Activated CD4-positive, alpha-beta T cell treated with anti-CD3 and anti-CD28 coated beads, Interleukin-2, amount 10 ng/mL, durations not matched to agents 7 days and 5 days (primary cell): ENCODE data around the gene ANO2. TPM values are rescaled to one million over a fixed set of nuclear protein-coding genes. Genes with fewer than 3 reads are reported as not detected.

Source experiments
- CTCF ChIA-PET: fragments of 350-600 bp; sonication (Branson Sonifier 250); formaldehyde crosslinking; loops from one replicate; lab custom pipeline; 2021; ENCODE audit warnings: antibody characterized with exemption; lab: Charles Lee
- POLR2A ChIA-PET: fragments of 350-600 bp; sonication (Branson Sonifier 250); formaldehyde crosslinking; loops from one replicate; lab custom pipeline; 2021; ENCODE audit warnings: antibody characterized with exemption; lab: Charles Lee
- DNase-seq: peaks from one replicate; pipeline ENCODE4 v3.0.0-alpha.2; 2020
- H3K27ac Mint-ChIP-seq: one replicate; pipeline ENCODE4 v1.8.0; 2021; ENCODE audit warnings: mild to moderate bottlenecking, moderate library complexity, mixed read lengths
- H3K27me3 Mint-ChIP-seq: one replicate; pipeline ENCODE4 v1.8.0; 2021; ENCODE audit warnings: mixed read lengths
- H3K36me3 Mint-ChIP-seq: one replicate; pipeline ENCODE4 v1.8.0; 2021; ENCODE audit warnings: low read depth, mixed read lengths
- H3K4me1 Mint-ChIP-seq: one replicate; pipeline ENCODE4 v1.8.0; 2021; ENCODE audit warnings: mixed read lengths
- H3K4me3 Mint-ChIP-seq: one replicate; pipeline ENCODE4 v1.8.0; 2021; ENCODE audit warnings: mild to moderate bottlenecking, moderate library complexity, mixed read lengths
- H3K9me3 Mint-ChIP-seq: one replicate; pipeline ENCODE4 v1.8.0; 2021; ENCODE audit warnings: mixed read lengths
- total RNA-seq, 2 experiments: library from RNA; stranded (reverse); gene quantifications; one replicate each; pipeline ENCODE4 v1.2.3, GENCODE V29; 2021

ANO2 gene
- total RNA-seq, 2 experiments from 2014 or later, result not detected

DNA sequence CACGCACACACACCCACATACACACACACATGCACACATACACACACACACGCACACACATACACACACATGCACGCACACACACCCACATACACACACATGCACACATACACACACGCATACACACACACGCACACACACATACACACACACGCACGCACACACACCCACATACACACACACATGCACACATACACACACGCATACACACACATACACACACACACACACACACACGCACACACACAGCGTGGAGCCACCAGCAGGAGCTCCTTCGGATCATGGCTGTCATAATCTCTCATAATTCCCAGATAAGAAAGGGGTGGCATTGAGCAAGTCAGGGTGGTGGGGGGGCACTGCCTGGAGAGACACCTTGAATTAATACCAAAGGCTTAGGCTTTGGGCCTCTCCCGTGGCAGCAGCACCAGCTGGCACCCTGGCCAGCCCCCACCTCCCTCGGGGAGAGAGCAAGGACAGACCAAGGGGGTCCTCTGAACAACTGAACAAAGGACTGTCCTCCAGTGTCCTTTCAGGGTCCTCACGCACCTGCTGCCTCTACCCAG lies 21.9 kb downstream of the ANO2 start:
- no peak for DNase-seq
- Mint-ChIP-seq H3K4me1 (no peaks in the 10 kb centered on the region), H3K36me3 (no peaks in the 10 kb centered on the region), H3K9me3 (no peaks in the 10 kb centered on the region), H3K27ac (no peak overlapping the region), H3K4me3 (no peak overlapping the region), H3K27me3 (no peaks in the 10 kb centered on the region)
- ChIA-PET POLR2A (no interaction called here), CTCF (no interaction called here)

DNA sequence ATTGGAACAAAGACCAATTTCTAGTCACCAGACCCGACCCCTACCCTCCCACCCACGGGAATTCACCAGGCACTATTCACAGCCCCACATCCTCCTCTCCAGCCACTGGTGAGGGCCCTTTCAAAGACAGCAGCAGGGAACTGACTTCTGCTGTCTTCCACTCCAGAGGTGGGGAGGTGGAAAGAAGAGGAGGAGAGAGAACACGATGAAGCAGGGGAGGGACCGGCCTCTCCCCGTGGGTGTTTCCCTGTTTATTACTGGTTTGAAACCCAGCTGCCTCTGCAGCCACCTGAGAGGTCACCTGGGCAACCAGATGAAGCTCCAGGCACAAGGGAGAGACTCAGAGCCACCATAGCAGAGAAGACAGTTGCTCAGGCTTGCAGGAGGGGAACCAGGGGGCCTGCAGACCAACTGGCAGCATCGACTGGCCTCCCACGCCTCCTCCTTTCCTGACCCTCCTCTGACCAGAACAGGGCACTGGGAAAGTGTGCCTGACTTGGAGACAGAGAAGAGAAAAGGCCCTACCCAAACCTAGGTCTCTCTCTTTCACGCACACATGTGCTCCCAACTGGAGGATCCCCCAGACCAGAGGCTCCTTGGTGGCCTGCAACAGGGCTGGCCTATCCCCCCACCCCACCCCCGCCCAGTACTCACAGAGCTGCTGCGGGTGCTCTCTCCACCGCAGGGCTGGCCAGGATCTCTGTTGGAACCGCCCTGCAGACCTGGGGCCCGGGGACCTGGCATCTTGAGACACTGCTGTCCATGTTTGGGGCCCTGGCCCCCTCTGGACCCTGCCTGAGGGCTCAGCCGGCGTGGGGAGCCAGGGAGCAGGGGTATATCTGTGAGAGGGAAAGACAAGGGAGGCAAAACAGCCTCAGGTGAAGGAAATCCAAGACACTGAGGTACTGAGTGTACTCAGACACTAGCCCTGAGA lies 22.8 kb downstream of the ANO2 start:
- no peaks in the 10 kb centered on the region for H3K4me1 Mint-ChIP-seq
- no peak for DNase-seq
- no peaks in the 10 kb centered on the region for H3K36me3 Mint-ChIP-seq
- no peaks in the 10 kb centered on the region for H3K27me3 Mint-ChIP-seq
- no peaks in the 10 kb centered on the region for H3K9me3 Mint-ChIP-seq
- ChIA-PET POLR2A (no interaction called here), CTCF (no interaction called here)
- no peak overlapping the region for H3K4me3 Mint-ChIP-seq
- no peak overlapping the region for H3K27ac Mint-ChIP-seq

DNA sequence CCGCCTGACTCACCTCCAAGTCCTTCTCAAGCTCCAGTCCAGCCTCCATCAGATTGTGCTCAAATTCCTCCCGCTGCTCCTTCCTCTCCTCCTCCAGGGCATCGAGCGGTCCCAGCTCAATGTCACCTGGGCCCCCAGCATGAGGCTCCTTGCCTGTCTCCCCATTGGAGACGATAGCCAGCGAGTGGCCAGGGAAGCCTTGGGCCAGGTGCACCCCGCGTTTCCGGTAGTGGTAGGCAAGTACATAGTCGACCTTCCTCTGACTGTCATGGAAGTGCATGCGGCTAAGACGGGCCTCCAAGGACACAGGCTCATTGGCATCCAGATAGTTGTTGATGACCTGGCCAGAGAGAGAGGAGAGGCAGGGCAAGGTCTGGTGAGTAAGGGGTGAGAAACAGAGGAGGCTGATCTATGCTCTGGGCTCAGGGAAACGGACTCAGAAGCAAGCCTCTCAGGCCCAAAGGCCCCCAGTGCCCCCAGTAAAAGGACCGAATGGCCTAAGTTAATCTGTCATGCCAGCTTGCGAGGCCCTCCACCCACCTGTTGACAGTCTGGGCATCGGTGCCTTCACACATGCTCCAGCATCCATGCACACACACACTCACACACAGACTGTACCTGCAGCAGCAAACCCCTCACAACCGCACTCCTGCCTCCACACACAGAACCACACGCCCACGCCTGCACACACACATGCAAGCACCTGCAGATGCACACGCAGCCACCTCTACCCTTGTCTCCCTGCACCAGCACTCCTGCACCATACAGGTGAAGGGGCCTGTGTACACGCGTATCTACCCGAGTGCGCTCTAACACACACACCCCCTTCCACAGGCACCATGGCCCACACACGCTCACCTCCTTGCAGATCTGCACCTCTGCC lies 23.8 kb downstream of the ANO2 start:
- H3K4me3 Mint-ChIP-seq, result no peak overlapping the region
- H3K4me1 Mint-ChIP-seq, result no peaks in the 10 kb centered on the region
- no peak overlapping the region for H3K27ac Mint-ChIP-seq
- no peak for DNase-seq
- no peaks in the 10 kb centered on the region for H3K36me3 Mint-ChIP-seq
- no peaks in the 10 kb centered on the region for H3K9me3 Mint-ChIP-seq
- ChIA-PET CTCF (no interaction called here), POLR2A (no interaction called here)
- no peaks in the 10 kb centered on the region for H3K27me3 Mint-ChIP-seq

DNA sequence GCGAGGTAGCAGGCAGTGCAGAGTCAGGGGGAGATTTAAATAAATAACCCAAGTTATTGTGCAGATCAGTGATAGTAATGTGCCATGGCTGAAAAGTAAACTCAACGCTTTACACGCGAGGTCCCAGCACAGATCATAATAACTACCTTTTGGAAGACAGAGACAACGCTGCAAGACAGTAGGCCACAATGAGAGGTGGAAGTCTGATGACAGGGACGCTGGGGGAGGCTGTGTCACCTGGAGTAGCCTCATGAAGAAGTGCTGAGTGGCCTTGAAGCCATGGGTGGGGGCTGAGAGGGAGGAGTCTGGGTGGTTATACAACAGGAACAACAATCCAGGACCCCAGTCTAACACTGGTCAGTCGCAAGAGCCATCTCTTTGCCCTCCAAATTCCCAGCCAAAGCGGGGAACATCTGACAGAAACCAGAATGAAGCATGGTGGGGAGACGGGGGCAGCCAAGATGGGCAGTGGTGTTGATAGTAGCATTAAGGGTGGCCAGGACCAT lies 28.2 kb downstream of the ANO2 start:
- ChIA-PET CTCF (no interaction called here), POLR2A (no interaction called here)
- no peak overlapping the region for H3K4me3 Mint-ChIP-seq
- no peaks in the 10 kb centered on the region for H3K27me3 Mint-ChIP-seq
- no peak for DNase-seq
- no peaks in the 10 kb centered on the region for H3K36me3 Mint-ChIP-seq
- no peaks in the 10 kb centered on the region for H3K9me3 Mint-ChIP-seq
- no peaks in the 10 kb centered on the region for H3K4me1 Mint-ChIP-seq
- no peak overlapping the region for H3K27ac Mint-ChIP-seq

DNA sequence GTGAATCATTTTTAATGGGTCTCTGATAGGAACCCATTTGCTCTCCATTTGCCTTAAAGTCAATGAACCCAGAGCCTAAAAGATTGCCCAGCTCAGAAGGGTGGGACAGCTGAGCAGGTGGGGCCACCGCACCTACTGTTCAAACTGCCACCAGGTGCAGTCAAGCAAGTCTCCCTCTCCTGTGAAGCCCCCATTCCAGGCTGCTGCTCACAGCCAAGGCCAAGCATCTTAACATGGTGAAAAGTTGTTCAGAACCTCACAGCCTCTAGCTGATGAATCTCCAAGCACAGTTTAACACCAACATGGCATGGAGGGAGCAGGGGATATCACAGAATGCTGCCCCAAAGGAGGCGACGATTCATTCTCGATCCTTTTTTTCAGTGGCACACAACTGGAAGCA lies 29.5 kb downstream of the ANO2 start:
- Mint-ChIP-seq H3K36me3 (no peaks in the 10 kb centered on the region), H3K27ac (no peak overlapping the region), H3K9me3 (no peaks in the 10 kb centered on the region), H3K4me3 (no peak overlapping the region), H3K27me3 (peaks cover 4% of the 10 kb centered on the region), H3K4me1 (no peaks in the 10 kb centered on the region)
- no peak for DNase-seq
- ChIA-PET CTCF (interaction anchor here (0.9 kb wide), 1 partner anchor 41 kb away, joined by 3 read pairs; no protein-coding TSS in a partner anchor), POLR2A (no interaction called here)

DNA sequence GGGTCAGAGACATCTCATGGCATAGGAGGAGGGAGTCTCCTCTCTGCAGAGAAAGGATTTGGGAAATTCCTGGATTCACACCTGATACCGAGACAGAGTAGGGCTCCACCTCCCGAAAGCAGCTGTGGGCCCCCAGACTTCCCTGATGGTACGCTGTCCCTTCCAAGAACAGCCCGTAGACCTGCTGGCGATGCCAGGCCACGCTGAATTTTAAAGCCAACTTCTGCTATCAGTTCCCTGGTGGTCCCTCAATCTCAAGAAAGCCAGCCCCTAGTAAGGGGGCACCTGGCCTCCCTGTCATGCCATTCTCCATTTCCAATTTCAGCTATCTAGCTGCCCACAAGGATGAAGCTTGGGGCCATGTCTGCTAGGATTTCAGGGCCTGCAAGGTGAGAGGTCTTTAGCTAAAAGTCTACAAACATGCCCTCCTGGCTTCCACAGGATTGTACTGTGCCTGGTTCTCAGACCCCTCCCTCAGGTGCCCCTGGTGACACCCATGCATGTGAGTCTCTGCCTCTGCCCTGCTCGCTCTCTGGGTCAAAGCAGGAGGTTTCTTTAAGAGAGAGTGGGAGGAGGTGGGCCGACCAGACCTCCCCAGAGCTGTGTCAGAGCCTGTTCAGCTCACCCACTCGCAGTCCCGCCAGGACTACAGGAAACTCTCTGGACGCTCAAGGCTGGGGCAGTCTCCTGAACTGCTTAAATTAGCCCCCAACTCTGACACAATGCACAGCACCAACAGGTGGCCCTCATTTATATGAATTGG lies 30.5 kb downstream of the ANO2 start:
- Mint-ChIP-seq H3K27me3 (peaks cover 6% of the 10 kb centered on the region), H3K4me3 (no peak overlapping the region), H3K36me3 (no peaks in the 10 kb centered on the region), H3K27ac (no peak overlapping the region), H3K9me3 (no peaks in the 10 kb centered on the region), H3K4me1 (no peaks in the 10 kb centered on the region)
- CTCF ChIA-PET, result no interaction called here
- POLR2A ChIA-PET, result no interaction called here
- no peak for DNase-seq

DNA sequence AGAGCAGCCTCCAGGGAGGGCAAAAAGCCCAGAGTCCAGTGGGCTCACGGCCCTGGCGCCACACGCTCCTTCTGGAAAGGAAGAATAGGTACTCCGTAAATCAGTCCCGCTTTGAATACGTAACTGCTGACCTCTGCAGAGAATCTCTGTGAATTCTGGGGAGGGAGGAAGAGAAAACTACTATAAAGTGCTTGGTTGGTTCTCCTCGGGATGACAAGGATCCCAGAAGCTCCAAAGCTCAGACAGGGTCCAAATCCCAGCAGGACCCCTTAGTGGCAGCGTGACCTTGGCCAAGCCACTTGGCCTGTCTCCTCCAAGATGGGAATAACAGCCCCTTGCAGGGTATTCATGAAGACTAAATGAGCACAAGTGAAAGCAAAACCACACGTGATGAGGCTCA lies 31.7 kb downstream of the ANO2 start:
- H3K4me1 Mint-ChIP-seq, result no peaks in the 10 kb centered on the region
- H3K27ac Mint-ChIP-seq, result no peak overlapping the region
- ChIA-PET CTCF (no interaction called here), POLR2A (no interaction called here)
- no peaks in the 10 kb centered on the region for H3K36me3 Mint-ChIP-seq
- H3K9me3 Mint-ChIP-seq, result no peaks in the 10 kb centered on the region
- peaks cover 6% of the 10 kb centered on the region for H3K27me3 Mint-ChIP-seq
- DNase-seq, result no peak
- no peak overlapping the region for H3K4me3 Mint-ChIP-seq

DNA sequence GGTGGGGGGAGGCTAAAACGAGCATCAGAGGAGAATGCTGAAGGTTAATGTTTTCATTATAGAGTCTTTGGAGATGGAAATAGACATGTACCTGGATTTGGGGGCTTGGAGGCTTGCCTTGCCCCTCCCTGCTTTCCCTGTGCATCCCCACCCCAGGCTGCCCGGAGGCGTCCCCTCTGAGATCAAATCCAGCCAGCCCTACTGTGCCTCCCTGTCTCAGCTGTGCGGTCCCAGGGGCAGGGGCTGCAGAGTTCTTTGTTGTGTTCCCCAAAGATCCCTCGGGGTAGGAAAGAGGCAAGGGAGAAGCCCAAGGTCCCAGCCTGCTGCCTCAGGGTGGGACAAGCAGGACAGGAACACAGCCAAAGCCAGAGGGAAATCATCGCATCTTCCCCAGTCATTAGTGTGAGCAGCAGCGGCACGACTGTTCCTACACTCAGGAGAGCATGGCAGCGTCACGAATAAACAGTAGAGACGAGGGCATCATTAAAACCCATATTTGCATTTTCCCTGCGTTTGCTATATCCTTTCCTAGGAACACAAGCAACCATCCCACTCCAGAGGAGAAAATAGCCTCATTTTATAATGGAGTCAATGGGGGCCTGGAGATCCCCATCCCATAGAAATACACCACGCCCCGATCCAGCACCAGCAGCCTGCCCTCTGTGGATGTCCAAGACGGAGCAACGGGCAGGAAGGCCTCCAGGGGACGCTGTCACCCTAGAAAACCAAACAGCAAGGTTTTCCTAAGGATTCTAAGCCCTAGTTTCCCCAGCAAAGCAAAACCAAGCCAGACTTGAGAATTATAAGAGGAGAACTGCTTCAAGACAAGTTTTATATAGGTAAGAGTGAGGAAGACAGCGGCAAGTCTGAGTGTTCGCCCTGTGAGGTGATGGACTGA lies 32.4 kb downstream of the ANO2 start:
- Mint-ChIP-seq H3K27me3 (peaks cover 9% of the 10 kb centered on the region), H3K4me3 (no peak overlapping the region), H3K9me3 (no peaks in the 10 kb centered on the region), H3K27ac (no peak overlapping the region), H3K4me1 (no peaks in the 10 kb centered on the region), H3K36me3 (no peaks in the 10 kb centered on the region)
- ChIA-PET POLR2A (no interaction called here), CTCF (no interaction called here)
- no peak for DNase-seq

DNA sequence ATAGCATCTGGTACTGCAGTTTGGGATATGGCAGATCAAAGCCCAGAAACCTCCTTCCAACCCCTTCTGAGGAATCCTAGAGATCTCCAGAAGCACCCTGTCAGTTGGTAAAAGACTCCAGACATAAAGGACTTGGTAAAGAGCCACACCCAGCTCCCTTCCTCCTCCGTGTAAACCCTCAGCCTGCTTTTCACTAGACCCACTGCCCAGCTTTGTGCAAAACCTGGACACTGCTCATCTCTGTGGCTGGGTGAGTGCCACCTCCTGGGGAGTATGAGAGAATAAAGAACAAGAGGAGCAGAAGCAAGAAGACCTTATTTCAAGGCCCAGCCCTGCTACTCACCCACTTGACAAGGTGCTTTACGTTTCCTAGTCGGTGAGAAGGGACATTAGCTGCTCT lies 33.0 kb downstream of the ANO2 start:
- Mint-ChIP-seq H3K4me1 (no peaks in the 10 kb centered on the region), H3K27me3 (peaks cover 9% of the 10 kb centered on the region), H3K27ac (no peak overlapping the region), H3K36me3 (no peaks in the 10 kb centered on the region), H3K9me3 (no peaks in the 10 kb centered on the region), H3K4me3 (no peak overlapping the region)
- no peak for DNase-seq
- ChIA-PET CTCF (no interaction called here), POLR2A (no interaction called here)

DNA sequence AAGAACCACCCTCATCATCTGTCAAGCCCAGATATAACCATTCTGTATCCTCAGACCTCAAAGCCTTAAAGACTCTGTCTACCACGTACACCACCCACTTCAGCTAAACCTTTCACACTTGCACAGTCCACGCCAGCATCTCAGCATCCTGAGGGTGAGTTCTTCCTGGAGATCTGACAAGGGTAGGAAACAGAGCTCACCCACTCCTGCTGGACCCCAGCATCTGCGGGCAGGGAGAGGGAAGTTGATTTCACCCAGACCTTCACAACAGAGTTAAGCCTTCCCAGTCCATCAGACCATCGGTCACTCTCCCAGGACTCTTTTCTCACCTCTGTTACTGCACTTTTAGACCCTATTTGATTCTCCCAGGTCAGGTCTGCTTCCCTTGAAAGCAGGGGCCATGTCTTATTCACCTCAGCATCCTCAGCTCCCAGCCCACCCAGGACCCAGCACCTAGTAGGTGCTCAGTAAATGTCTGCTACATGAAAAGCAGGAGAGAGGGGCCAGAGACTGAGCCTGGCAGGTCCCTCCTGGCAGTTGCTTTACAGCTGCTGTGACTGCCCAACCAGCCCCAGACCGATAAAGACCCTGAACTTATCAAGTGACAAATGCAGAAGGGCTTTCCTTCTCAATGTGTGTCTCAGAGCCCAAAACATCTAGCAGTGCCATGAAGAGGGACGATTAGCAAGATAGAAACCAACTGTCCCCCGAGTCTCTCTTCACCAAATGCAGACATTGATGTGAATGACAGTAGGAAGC lies 34.1 kb downstream of the ANO2 start:
- H3K9me3 Mint-ChIP-seq, result no peaks in the 10 kb centered on the region
- H3K4me1 Mint-ChIP-seq, result no peaks in the 10 kb centered on the region
- ChIA-PET CTCF (no interaction called here), POLR2A (interaction anchor here (0.7 kb wide), 1 partner anchor 22 kb away, joined by 3 read pairs; no protein-coding TSS in a partner anchor)
- H3K4me3 Mint-ChIP-seq, result no peak overlapping the region
- no peak overlapping the region for H3K27ac Mint-ChIP-seq
- peaks cover 9% of the 10 kb centered on the region for H3K27me3 Mint-ChIP-seq
- no peak for DNase-seq
- H3K36me3 Mint-ChIP-seq, result no peaks in the 10 kb centered on the region

DNA sequence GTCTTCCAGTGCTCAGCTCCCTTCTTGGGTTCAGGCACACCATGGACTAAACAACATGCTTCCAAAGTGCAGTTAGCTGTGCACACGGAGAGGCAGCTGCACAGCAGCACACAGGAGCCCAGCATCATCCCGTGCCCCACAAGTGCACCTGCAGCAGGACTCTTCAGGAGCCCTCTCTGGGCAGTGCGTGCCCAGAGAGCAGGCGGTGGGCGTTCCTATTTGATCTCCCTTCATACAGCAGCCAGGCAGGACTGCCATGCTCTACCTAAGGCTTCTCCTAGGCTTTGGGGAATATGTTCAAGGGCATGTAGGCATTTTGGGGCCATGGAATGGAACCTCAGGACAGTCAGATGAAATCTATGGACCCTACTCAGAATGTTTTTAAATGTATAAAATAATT lies 35.5 kb downstream of the ANO2 start:
- no peaks in the 10 kb centered on the region for H3K36me3 Mint-ChIP-seq
- CTCF ChIA-PET, result no interaction called here

More for the DNA sequence above, 35.5 kb downstream of the ANO2 start:
- Mint-ChIP-seq H3K9me3 (no peaks in the 10 kb centered on the region), H3K4me3 (no peak overlapping the region), H3K27ac (no peak overlapping the region), H3K4me1 (no peaks in the 10 kb centered on the region), H3K27me3 (peaks cover 9% of the 10 kb centered on the region)
- no peak for DNase-seq
- POLR2A ChIA-PET, result no interaction called here
